DOHH2 (cell line): Measurements from ENCODE around the gene TBC1D14.

ENCODE experiments used
- EZH2phosphoT487 ChIP-seq: fragments of 200-600 bp; sonication (generic); IDR thresholded peaks from 2 replicates; pipeline ENCODE4 v1.6.1; 2017; ENCODE audit warnings: borderline replicate concordance, mild to moderate bottlenecking, antibody characterized with exemption, low read length, moderate library complexity, mixed read lengths
- TF ChIP-seq, protein P1 (sequence below): fragments of 200-600 bp; sonication (generic); IDR thresholded peaks from one replicate; pipeline ENCODE4 v1.5.1; 2014; ENCODE audit warnings: antibody characterized with exemption, mild to moderate bottlenecking, low read depth, low read length; ENCODE audit not compliant: poor library complexity, severe bottlenecking

DNA sequence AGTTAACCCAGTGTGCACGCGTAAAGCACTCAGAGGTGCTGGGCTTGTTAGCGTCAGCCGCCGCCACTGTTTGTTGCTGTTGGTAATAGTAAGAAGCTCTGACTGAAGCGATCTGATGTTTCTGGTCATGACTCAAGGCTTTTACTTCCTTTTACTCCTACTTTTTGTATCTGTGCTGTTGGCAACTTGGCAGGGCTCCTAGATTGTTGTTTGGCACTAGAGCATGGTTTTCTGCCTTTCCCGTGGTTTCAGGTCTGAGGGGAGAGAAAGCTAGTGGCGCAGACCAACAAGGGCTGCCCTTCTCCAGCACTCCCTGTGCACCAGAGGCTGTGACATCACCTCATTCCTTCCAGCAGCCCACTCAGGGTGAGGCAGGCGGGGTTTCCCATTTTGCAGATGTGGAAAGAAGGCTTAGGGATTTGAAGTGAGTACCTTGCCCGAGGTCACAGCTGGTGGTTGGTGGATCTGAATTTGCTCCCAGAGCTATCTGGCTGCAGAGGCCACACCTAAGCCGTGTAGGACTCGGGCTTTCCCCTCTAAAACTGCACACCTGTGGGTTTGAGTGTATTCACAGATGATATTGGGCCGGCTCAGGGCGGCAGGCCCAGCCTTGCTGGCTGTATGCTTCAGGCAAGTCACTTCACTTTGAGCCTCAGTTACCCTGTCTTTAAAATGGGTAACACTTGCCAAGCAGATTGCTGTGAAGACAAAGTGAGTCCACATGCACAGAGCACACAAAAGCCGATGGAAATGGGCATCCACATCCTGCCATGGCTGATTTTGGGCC lies 82.3 kb downstream of the TBC1D14 start:
- TF ChIP-seq, protein P1, sequence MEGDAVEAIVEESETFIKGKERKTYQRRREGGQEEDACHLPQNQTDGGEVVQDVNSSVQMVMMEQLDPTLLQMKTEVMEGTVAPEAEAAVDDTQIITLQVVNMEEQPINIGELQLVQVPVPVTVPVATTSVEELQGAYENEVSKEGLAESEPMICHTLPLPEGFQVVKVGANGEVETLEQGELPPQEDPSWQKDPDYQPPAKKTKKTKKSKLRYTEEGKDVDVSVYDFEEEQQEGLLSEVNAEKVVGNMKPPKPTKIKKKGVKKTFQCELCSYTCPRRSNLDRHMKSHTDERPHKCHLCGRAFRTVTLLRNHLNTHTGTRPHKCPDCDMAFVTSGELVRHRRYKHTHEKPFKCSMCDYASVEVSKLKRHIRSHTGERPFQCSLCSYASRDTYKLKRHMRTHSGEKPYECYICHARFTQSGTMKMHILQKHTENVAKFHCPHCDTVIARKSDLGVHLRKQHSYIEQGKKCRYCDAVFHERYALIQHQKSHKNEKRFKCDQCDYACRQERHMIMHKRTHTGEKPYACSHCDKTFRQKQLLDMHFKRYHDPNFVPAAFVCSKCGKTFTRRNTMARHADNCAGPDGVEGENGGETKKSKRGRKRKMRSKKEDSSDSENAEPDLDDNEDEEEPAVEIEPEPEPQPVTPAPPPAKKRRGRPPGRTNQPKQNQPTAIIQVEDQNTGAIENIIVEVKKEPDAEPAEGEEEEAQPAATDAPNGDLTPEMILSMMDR = no peak
- no peak for TF ChIP-seq EZH2phosphoT487
